Neutrophil (primary cell): ENCODE data around the gene HOXA9.

Source experiments
- H3K27ac ChIP-seq: fragments of 200-600 bp; sonication (generic); 2 replicates; pipeline ENCODE4 v1.5.1; 2016; ENCODE audit warnings: mild to moderate bottlenecking, moderate library complexity
- H3K27me3 ChIP-seq: fragments of 200-600 bp; sonication (generic); 2 replicates; pipeline ENCODE4 v1.6.0; 2016; ENCODE audit warnings: mild to moderate bottlenecking
- H3K36me3 ChIP-seq: fragments of 200-600 bp; sonication (generic); 2 replicates; pipeline ENCODE4 v1.5.1; 2017
- H3K4me1 ChIP-seq, 2 experiments: fragments of 200-600 bp in 1 of 2; sonication (generic) in 1 of 2; 1 replicate in 1 of 2; 2 replicates in 1 of 2; pipeline versions ENCODE4 v1.5.1 to v1.6.1; 2013 to 2016; ENCODE audit warnings: low read depth in 1 of 2, low read length in 1 of 2, mild to moderate bottlenecking in 1 of 2, moderate library complexity in 1 of 2; ENCODE audit not compliant: control insufficient read depth in 1 of 2, insufficient read depth in 1 of 2
- H3K4me3 ChIP-seq, 2 experiments: fragments of 200-600 bp in 1 of 2; sonication (generic) in 1 of 2; 1 replicate in 1 of 2; 2 replicates in 1 of 2; pipeline ENCODE4 v1.5.1; 2013 to 2016; ENCODE audit warnings: low read depth in 1 of 2, low read length in 1 of 2, mild to moderate bottlenecking in 1 of 2, moderate library complexity in 1 of 2
- H3K9me3 ChIP-seq: fragments of 200-600 bp; sonication (generic); 2 replicates; pipeline ENCODE4 v1.5.1; 2016
- CTCF ChIP-seq: fragments of 200-600 bp; sonication (generic); IDR thresholded peaks from 2 replicates; pipeline ENCODE4 v1.5.1; 2016; ENCODE audit warnings: antibody characterized with exemption

Gene HOXA9

GRCh38 chr7:27117887-27118491 lies 47.3 kb downstream of the HOXA9 start:
- Histone ChIP-seq H3K4me3 (no peak overlapping the region), H3K9me3 (no peaks in the 10 kb centered on the region), H3K27ac (no peak overlapping the region), H3K4me1 (peaks cover 0 to 6% of the 10 kb centered on the region in 2 experiments), H3K36me3 (no peaks in the 10 kb centered on the region), H3K27me3 (peaks cover 5% of the 10 kb centered on the region)
- TF ChIP-seq CTCF = no peak

GRCh38 chr7:27116962-27117886 lies 48.1 kb downstream of the HOXA9 start:
- Histone ChIP-seq H3K27ac (no peak overlapping the region), H3K4me1 (no peaks in the 10 kb centered on the region), H3K4me3 (no peak overlapping the region), H3K27me3 (peaks cover 5% of the 10 kb centered on the region), H3K9me3 (no peaks in the 10 kb centered on the region), H3K36me3 (no peaks in the 10 kb centered on the region)
- no peak for TF ChIP-seq CTCF

GRCh38 chr7:27116031-27116961 lies 49.0 kb downstream of the HOXA9 start:
- H3K9me3 ChIP-seq = no peaks in the 10 kb centered on the region
- TF ChIP-seq CTCF = no peak
- H3K4me3 ChIP-seq = no peak overlapping the region
- H3K36me3 ChIP-seq = no peaks in the 10 kb centered on the region
- H3K4me1 ChIP-seq = no peaks in the 10 kb centered on the region
- no peak overlapping the region for H3K27ac ChIP-seq
- peaks cover 5% of the 10 kb centered on the region for H3K27me3 ChIP-seq

- Histone ChIP-seq H3K9me3 (no peaks in the 10 kb centered on the region), H3K4me1 (no peaks in the 10 kb centered on the region), H3K27me3 (peaks cover 5% of the 10 kb centered on the region), H3K36me3 (no peaks in the 10 kb centered on the region), H3K27ac (no peak overlapping the region), H3K4me3 (no peak overlapping the region)
- no peak for TF ChIP-seq CTCF
These were observed 49.9 kb downstream of the HOXA9 start for GRCh38 chr7:27115221-27116026.

- Histone ChIP-seq H3K4me3 (no peak overlapping the region), H3K36me3 (no peaks in the 10 kb centered on the region), H3K27me3 (peaks cover 5% of the 10 kb centered on the region), H3K4me1 (no peaks in the 10 kb centered on the region), H3K27ac (no peak overlapping the region), H3K9me3 (no peaks in the 10 kb centered on the region)
- TF ChIP-seq CTCF = no peak
These were observed 50.5 kb downstream of the HOXA9 start for GRCh38 chr7:27114881-27115220.
